ENCODE data around the gene KRTAP10-3. TPM values are rescaled to one million over a fixed set of nuclear protein-coding genes. Genes with fewer than 3 reads are reported as not detected.
"Not testable (repeated sequence)": the region's sequence is repeated elsewhere in the genome, so short reads cannot be mapped to it uniquely, and the experiment has no call there.

The KRTAP10-3 gene
- total and polyA plus RNA-seq, 5 experiments from 2014 or later: not detected

- DNase-seq, H3K27me3 Mint-ChIP-seq, ATAC-seq, H3K4me3 Mint-ChIP-seq, POLR2A ChIA-PET: not testable (repeated sequence)
- Mint-ChIP-seq H3K27ac (peak overlapping the region in 1 of 10 donors; percentile 18), H3K36me3 (peaks cover 7 to 37% (median 35%) of the 10 kb centered on the region in 3 donors), H3K4me1 (peaks cover 25 to 36% (median 31%) of the 10 kb centered on the region in 4 donors), H3K9me3 (peaks cover 6 to 48% (median 32%) of the 10 kb centered on the region in 9 donors)
Measured at GRCh38 chr21:44550285-44550684, 8.3 kb downstream of the KRTAP10-3 start.

GRCh38 chr21:44549525-44550211 is 8.9 kb downstream of the KRTAP10-3 start:
- H3K9me3 Mint-ChIP-seq: peaks cover 6 to 50% (median 31%) of the 10 kb centered on the region in 9 donors
- H3K27me3 Mint-ChIP-seq: peaks cover 0 to 1% (median 0%) of the 10 kb centered on the region in 5 donors
- DNase-seq (no peak), ATAC-seq (no peak)
- POLR2A ChIA-PET: no interaction called here
- H3K27ac Mint-ChIP-seq: peak overlapping the region in 6 of 10 donors; percentile 34 to 96 (median 59)
- peak overlapping the region in 4 of 10 donors; percentile 3 to 79 (median 37) for H3K4me3 Mint-ChIP-seq
- H3K36me3 Mint-ChIP-seq: peaks cover 7 to 35% (median 34%) of the 10 kb centered on the region in 3 donors
- H3K4me1 Mint-ChIP-seq: peaks cover 25 to 36% (median 31%) of the 10 kb centered on the region in 4 donors

- DNase-seq (no peak), ATAC-seq (no peak)
- peak overlapping the region; percentile 57 to 98 (median 96) for H3K27ac Mint-ChIP-seq
- peak overlapping the region in 6 of 10 donors; percentile 3 to 86 (median 79) for H3K4me3 Mint-ChIP-seq
- peaks cover 25 to 36% (median 31%) of the 10 kb centered on the region in 4 donors for H3K4me1 Mint-ChIP-seq
- H3K27me3 Mint-ChIP-seq: no peaks in the 10 kb centered on the region
- POLR2A ChIA-PET: no interaction called here
- H3K36me3 Mint-ChIP-seq: peaks cover 7 to 35% (median 31%) of the 10 kb centered on the region in 3 donors
- peaks cover 6 to 48% (median 30%) of the 10 kb centered on the region in 9 donors for H3K9me3 Mint-ChIP-seq
Measured at GRCh38 chr21:44548922-44549321, 9.7 kb downstream of the KRTAP10-3 start.

- DNase-seq: no peak
- H3K4me3 Mint-ChIP-seq: peak overlapping the region; percentile 19 to 90 (median 82)
- peak overlapping the region; percentile 88 to 98 (median 96) for H3K27ac Mint-ChIP-seq
- H3K4me1 Mint-ChIP-seq: peaks cover 25 to 36% (median 31%) of the 10 kb centered on the region in 4 donors
- ATAC-seq: no peak
- H3K36me3 Mint-ChIP-seq: peaks cover 7 to 30% (median 27%) of the 10 kb centered on the region in 3 donors
- peaks cover 6 to 43% (median 28%) of the 10 kb centered on the region in 9 donors for H3K9me3 Mint-ChIP-seq
- no peaks in the 10 kb centered on the region for H3K27me3 Mint-ChIP-seq
- POLR2A ChIA-PET: interaction anchor here (1.0 to 1.6 kb wide), 4 partner anchors 11 to 109 kb away, joined by 3 to 15 read pairs (median 9); partner anchors contain the start of gene KRTAP12-3
Measured at GRCh38 chr21:44548381-44548780, 10.2 kb downstream of the KRTAP10-3 start.

- peaks cover 1 to 40% (median 26%) of the 10 kb centered on the region in 9 donors for H3K9me3 Mint-ChIP-seq
- DNase-seq: peak in 9 of 10 donors; percentile 23 to 73 (median 48)
- peak; percentile 93 to 98 for ATAC-seq
- H3K27ac Mint-ChIP-seq: peak overlapping the region; percentile 88 to 98 (median 96)
- no peaks in the 10 kb centered on the region for H3K27me3 Mint-ChIP-seq
- peaks cover 2 to 25% (median 21%) of the 10 kb centered on the region in 3 donors for H3K36me3 Mint-ChIP-seq
- peaks cover 25 to 36% (median 31%) of the 10 kb centered on the region in 4 donors for H3K4me1 Mint-ChIP-seq
- POLR2A ChIA-PET: interaction anchor here (1.0 to 1.6 kb wide), 7 partner anchors 11 to 380 kb away, joined by 3 to 15 read pairs (median 4); partner anchors contain the start of gene KRTAP12-3
- H3K4me3 Mint-ChIP-seq: peak overlapping the region; percentile 75 to 90 (median 82)
Measured at GRCh38 chr21:44547656-44548331, 10.8 kb downstream of the KRTAP10-3 start.

GRCh38 chr21:44544566-44544965 is 14.0 kb downstream of the KRTAP10-3 start:
- Mint-ChIP-seq H3K4me3 (no peak overlapping the region), H3K36me3 (peaks cover 0 to 27% (median 20%) of the 10 kb centered on the region in 3 donors), H3K27me3 (no peaks in the 10 kb centered on the region), H3K4me1 (peaks cover 24 to 33% (median 28%) of the 10 kb centered on the region in 4 donors), H3K9me3 (peaks cover 0 to 35% (median 24%) of the 10 kb centered on the region in 9 donors), H3K27ac (no peak overlapping the region)
- POLR2A ChIA-PET: no interaction called here
- DNase-seq (peak in 1 of 10 donors; percentile 28), ATAC-seq (no peak)

- POLR2A ChIA-PET: no interaction called here
- ATAC-seq (no peak), DNase-seq (peak in 1 of 10 donors; percentile 10)
- H3K36me3 Mint-ChIP-seq: peaks cover 0 to 25% (median 18%) of the 10 kb centered on the region in 3 donors
- no peak overlapping the region for H3K27ac Mint-ChIP-seq
- H3K27me3 Mint-ChIP-seq: peaks cover 0 to 1% (median 0%) of the 10 kb centered on the region in 5 donors
- H3K4me1 Mint-ChIP-seq: peaks cover 12 to 14% (median 13%) of the 10 kb centered on the region in 4 donors
- peaks cover 0 to 30% (median 21%) of the 10 kb centered on the region in 9 donors for H3K9me3 Mint-ChIP-seq
- no peak overlapping the region for H3K4me3 Mint-ChIP-seq
Measured at GRCh38 chr21:44542716-44543115, 15.9 kb downstream of the KRTAP10-3 start.

GRCh38 chr21:44540741-44541288 is 17.8 kb downstream of the KRTAP10-3 start:
- Mint-ChIP-seq H3K4me3 (no peak overlapping the region), H3K4me1 (peaks cover 0 to 3% (median under 1%) of the 10 kb centered on the region in 4 donors), H3K27ac (peak overlapping the region in 2 of 10 donors; percentile 48 to 60), H3K27me3 (peaks cover 0 to 2% (median 0%) of the 10 kb centered on the region in 5 donors), H3K36me3 (peaks cover 0 to 7% (median 5%) of the 10 kb centered on the region in 3 donors), H3K9me3 (peaks cover 0 to 11% (median 6%) of the 10 kb centered on the region in 9 donors)
- POLR2A ChIA-PET: interaction anchor here (0.7 kb wide), 3 partner anchors 23 to 335 kb away, joined by 3 to 4 read pairs (median 3); no protein-coding TSS in a partner anchor
- ATAC-seq (no peak), DNase-seq (no peak)

- POLR2A ChIA-PET: interaction anchor here (0.7 kb wide), 2 partner anchors 22 to 260 kb away, joined by 3 to 4 read pairs; no protein-coding TSS in a partner anchor
- peaks cover 0 to 5% (median 0%) of the 10 kb centered on the region in 9 donors for H3K9me3 Mint-ChIP-seq
Measured at GRCh38 chr21:44539991-44540666, 18.5 kb downstream of the KRTAP10-3 start, which contains the start of gene KRTAP10-1. Gene KRTAP10-1 (minus strand): TSS chr21:44540195. CDS start chr21:44540150, 45 bp downstream.

GRCh38 chr21:44539046-44539445 is 19.5 kb downstream of the KRTAP10-3 start:
- H3K27ac Mint-ChIP-seq: peak overlapping the region in 3 of 10 donors; percentile 50 to 80 (median 69)
- POLR2A ChIA-PET: no interaction called here
- DNase-seq: peak in 1 of 10 donors; percentile 55

More at GRCh38 chr21:44539991-44540666, 18.5 kb downstream of the KRTAP10-3 start, which contains the start of gene KRTAP10-1:
- Mint-ChIP-seq H3K4me1 (peaks cover 0 to 3% (median under 1%) of the 10 kb centered on the region in 4 donors), H3K27me3 (peaks cover 0 to 2% (median 0%) of the 10 kb centered on the region in 5 donors), H3K4me3 (no peak within 1 kb of the TSS), H3K27ac (peak within 1 kb of the TSS in 1 of 10 donors; percentile 48), H3K36me3 (peaks cover 0 to 2% (median 0%) of the 10 kb centered on the region in 3 donors)
- ATAC-seq (no peak), DNase-seq (peak in 1 of 10 donors; percentile 55)

More at GRCh38 chr21:44539046-44539445, 19.5 kb downstream of the KRTAP10-3 start:
- Mint-ChIP-seq H3K9me3 (peaks cover 0 to 3% (median 0%) of the 10 kb centered on the region in 9 donors), H3K4me3 (no peak overlapping the region), H3K4me1 (peaks cover 0 to 3% (median under 1%) of the 10 kb centered on the region in 4 donors), H3K27me3 (peaks cover 0 to 2% (median 0%) of the 10 kb centered on the region in 5 donors), H3K36me3 (peaks cover 0 to 2% (median 0%) of the 10 kb centered on the region in 3 donors)
- no peak for ATAC-seq
